ENCODE data around the gene ZNF45. TPM values are rescaled to one million over a fixed set of nuclear protein-coding genes. Genes with fewer than 3 reads are reported as not detected.

The ZNF45 gene
- total RNA-seq, 1 experiment from 2014 or later = 19.8 TPM

- Mint-ChIP-seq H3K27ac (no peak within 1 kb of the TSS), H3K36me3 (ENCODE audit: insufficient read depth in 1 of 3, low read depth in 3 of 3) (peaks cover 19 to 56% (median 46%) of the 10 kb centered on the region in 3 experiments), H3K9me3 (peaks cover 83 to 88% of the 10 kb centered on the region in 2 experiments), H3K27me3 (ENCODE audit: low read depth) (peaks cover 1% of the 10 kb centered on the region), H3K4me1 (no peaks in the 10 kb centered on the region), H3K4me3 (no peak within 1 kb of the TSS)
- no peaks in the 10 kb centered on the region for H3K79me1 ChIP-seq (ENCODE audit: insufficient read depth, low read depth, low read length, poor library complexity, severe bottlenecking)
- no peak within 1 kb of the TSS for H2BK20ac ChIP-seq (ENCODE audit: low read depth, low read length, poor library complexity, severe bottlenecking)
- no peak within 1 kb of the TSS for H2BK5ac ChIP-seq (ENCODE audit: insufficient read length, low read length)
- TF ChIP-seq, protein P1, sequence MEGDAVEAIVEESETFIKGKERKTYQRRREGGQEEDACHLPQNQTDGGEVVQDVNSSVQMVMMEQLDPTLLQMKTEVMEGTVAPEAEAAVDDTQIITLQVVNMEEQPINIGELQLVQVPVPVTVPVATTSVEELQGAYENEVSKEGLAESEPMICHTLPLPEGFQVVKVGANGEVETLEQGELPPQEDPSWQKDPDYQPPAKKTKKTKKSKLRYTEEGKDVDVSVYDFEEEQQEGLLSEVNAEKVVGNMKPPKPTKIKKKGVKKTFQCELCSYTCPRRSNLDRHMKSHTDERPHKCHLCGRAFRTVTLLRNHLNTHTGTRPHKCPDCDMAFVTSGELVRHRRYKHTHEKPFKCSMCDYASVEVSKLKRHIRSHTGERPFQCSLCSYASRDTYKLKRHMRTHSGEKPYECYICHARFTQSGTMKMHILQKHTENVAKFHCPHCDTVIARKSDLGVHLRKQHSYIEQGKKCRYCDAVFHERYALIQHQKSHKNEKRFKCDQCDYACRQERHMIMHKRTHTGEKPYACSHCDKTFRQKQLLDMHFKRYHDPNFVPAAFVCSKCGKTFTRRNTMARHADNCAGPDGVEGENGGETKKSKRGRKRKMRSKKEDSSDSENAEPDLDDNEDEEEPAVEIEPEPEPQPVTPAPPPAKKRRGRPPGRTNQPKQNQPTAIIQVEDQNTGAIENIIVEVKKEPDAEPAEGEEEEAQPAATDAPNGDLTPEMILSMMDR (conservative IDR thresholded peaks at IDR 0.05) = no peak
- H2BK15ac ChIP-seq (ENCODE audit: low read depth, low read length) = no peak within 1 kb of the TSS
- no peak within 1 kb of the TSS for H3K9ac ChIP-seq (ENCODE audit: extremely low read depth, insufficient read length, low read length)
- H2AFZ ChIP-seq (ENCODE audit: low read length) = no peak within 1 kb of the TSS
- H4K8ac ChIP-seq (replicated peaks; ENCODE audit: insufficient read length, low read depth, low read length) = no peak within 1 kb of the TSS
- peaks cover 35% of the 10 kb centered on the region for H3K9me3 ChIP-seq (ENCODE audit: control insufficient read depth, low read depth, low read length)
- no peaks in the 10 kb centered on the region for H3K27me3 ChIP-seq (ENCODE audit: insufficient read depth, low read length)
- no peak within 1 kb of the TSS for H2AK5ac ChIP-seq (ENCODE audit: insufficient read length, low read length)
- no peak within 1 kb of the TSS for H3K27ac ChIP-seq (ENCODE audit: insufficient read length, low read depth, low read length)
- H3K79me2 ChIP-seq (ENCODE audit: insufficient read depth, low read length) = no peaks in the 10 kb centered on the region
- H3K14ac ChIP-seq (ENCODE audit: insufficient read depth, low read length) = no peak within 1 kb of the TSS
- no peaks in the 10 kb centered on the region for H4K20me1 ChIP-seq (ENCODE audit: control insufficient read depth, insufficient read depth, insufficient read length)
- no peaks in the 10 kb centered on the region for H3K4me1 ChIP-seq (ENCODE audit: insufficient read depth, low read length)
- H2BK12ac ChIP-seq (ENCODE audit: insufficient read length, low read depth, low read length) = no peak within 1 kb of the TSS
- H4K91ac ChIP-seq (ENCODE audit: insufficient read length, low read depth, low read length) = no peak within 1 kb of the TSS
- H3K56ac ChIP-seq (ENCODE audit: insufficient read length, low read depth, low read length) = no peak within 1 kb of the TSS
- DNase-seq = no peak
- WGBS (ENCODE audit: extremely low coverage, insufficient read length, low lambda C conversion rate) = no CpG with 5 or more reads among the region's 2 CpGs
- no peaks in the 10 kb centered on the region for H3K23me2 ChIP-seq (ENCODE audit: insufficient read length, low read depth, low read length, poor library complexity, severe bottlenecking)
- no peak within 1 kb of the TSS for H3K23ac ChIP-seq (ENCODE audit: insufficient read length, low read depth, low read length)
- H3K4ac ChIP-seq (ENCODE audit: low read depth, low read length) = no peak within 1 kb of the TSS
- H3T11ph ChIP-seq (ENCODE audit: low read length) = no peak within 1 kb of the TSS
- no peak within 1 kb of the TSS for H3K18ac ChIP-seq (ENCODE audit: insufficient read length, low read depth, low read length)
- H4K5ac ChIP-seq (ENCODE audit: insufficient read length, low read depth, low read length) = no peak within 1 kb of the TSS
- no peak within 1 kb of the TSS for H3K4me2 ChIP-seq (ENCODE audit: insufficient read depth, insufficient read length, low read length)
- H2BK120ac ChIP-seq (ENCODE audit: low read depth, low read length, poor library complexity, severe bottlenecking) = no peak within 1 kb of the TSS
Measured at GRCh38 chr19:43883864-43884263, 51.2 kb downstream of the ZNF45 start, which contains the start of gene ZNF404. Gene ZNF404, minus strand, starts transcription at chr19:43883964.

All from H9 (cell line).